ENCODE results near the gene CDK8.

GRCh38 chr13:26372747-26373146, 118.8 kb downstream of the CDK8 start:
- TF ChIP-seq CTCF (IDR thresholded peaks at IDR 0.05; ENCODE audit: poor library complexity) (no peak), EZH2 (IDR thresholded peaks at IDR 0.05; ENCODE audit: borderline replicate concordance) (no peak), EZH2phosphoT487 (IDR thresholded peaks at IDR 0.05; ENCODE audit: low read depth, severe bottlenecking, unreplicated experiment) (no peak)
